DMS53 (cell line): Measurements from ENCODE around the gene JAKMIP3.
A peak's percentile ranks its signal among the peaks of the same experiment; 100 is the strongest.

Experiments
- DNase-seq: peaks from one replicate; lab custom pipeline; 2025; lab: John Stamatoyannopoulos, UW

JAKMIP3 gene

GRCh38 chr10:132044803-132045202, 20.9 kb upstream of the JAKMIP3 start:
- DNase-seq, result no peak

GRCh38 chr10:132045324-132045723, 20.4 kb upstream of the JAKMIP3 start:
- DNase-seq, result no peak

GRCh38 chr10:132047575-132048293, 18.0 kb upstream of the JAKMIP3 start:
- DNase-seq, result no peak

GRCh38 chr10:132048294-132048667, 17.5 kb upstream of the JAKMIP3 start:
- peak; percentile 90 for DNase-seq

DNA sequence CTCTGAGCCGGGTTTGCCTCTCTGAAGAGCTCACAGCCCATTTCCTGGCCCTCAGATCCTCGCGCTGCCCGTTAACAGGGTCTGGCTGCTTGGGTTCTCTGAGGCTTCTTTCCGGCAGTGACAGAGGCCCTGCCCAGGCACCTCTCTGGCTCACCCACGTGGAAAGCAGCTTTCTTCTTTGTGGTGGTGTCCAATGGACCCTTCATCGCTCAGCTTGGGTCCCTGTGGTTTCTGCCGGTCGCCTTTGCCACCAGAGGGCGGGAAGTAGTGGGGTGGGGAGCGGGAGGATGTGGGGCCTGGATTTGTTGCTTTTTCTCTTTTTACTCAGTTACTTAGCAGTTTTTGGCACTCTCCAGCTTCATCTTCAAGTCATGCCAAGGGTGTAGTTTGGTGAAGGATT, 15.6 kb upstream of the JAKMIP3 start:
- no peak for DNase-seq

DNA sequence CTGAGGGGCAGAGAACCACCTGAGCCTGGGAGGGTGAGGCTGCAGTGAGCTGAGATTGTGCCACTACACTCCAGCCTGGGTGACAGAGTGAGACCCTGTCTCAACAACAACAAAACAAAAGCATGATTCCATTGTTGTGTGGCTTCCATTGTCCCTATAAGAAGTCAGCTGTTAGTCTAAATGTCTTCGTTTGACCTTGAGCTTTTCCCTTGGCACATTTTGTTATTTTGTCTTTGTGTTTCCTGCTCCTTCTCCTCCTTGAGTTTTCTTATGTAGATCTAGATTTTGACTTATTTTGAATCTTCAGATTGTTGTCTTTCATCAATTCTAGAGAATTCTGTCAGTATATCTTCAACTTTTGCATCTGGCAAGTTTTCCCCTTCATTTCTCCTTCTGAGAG, 13.6 kb upstream of the JAKMIP3 start:
- DNase-seq, result no peak

DNA sequence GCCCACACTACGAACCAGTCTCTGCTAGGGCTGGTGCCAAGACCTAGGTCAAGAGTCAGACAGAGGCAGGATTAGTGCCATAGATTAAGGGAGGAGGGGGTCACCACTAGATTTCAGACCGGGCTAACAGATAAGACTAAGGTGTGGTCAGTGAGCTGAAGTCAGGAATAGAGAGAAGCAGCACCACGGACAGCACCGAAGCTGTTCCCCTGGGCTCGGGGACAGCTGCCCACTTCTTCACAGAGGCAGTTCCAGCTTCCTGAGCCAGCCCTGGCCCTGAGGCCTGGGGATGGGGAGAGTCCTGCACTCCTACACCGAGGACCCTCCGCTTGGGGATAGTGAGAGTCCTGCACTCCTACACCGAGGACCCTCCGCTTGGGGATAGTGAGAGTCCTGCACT, 11.2 kb upstream of the JAKMIP3 start:
- DNase-seq, result no peak

- DNase-seq, result no peak
Observed at GRCh38 chr10:132055616-132056015, 10.1 kb upstream of the JAKMIP3 start.

DNA sequence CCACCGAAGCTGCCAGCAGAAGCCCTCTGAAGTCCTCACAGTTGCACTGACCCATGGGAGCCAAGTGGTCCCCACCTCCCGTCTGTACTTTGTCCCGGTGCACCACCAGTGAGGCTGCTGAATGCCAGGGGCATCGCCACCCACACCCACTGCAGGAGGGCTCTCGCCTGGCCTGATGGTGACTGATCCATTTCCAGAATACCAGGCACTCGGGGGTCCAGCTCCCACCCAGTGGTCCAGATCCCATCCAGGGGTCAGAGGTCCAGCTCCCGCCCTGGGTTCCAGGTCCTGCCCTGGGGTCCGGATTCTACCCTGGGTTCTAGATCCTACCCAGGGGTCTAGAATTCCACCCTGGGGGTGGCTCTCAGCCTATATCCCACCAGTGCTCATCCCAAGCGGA, 9.1 kb upstream of the JAKMIP3 start:
- DNase-seq, result no peak

DNA sequence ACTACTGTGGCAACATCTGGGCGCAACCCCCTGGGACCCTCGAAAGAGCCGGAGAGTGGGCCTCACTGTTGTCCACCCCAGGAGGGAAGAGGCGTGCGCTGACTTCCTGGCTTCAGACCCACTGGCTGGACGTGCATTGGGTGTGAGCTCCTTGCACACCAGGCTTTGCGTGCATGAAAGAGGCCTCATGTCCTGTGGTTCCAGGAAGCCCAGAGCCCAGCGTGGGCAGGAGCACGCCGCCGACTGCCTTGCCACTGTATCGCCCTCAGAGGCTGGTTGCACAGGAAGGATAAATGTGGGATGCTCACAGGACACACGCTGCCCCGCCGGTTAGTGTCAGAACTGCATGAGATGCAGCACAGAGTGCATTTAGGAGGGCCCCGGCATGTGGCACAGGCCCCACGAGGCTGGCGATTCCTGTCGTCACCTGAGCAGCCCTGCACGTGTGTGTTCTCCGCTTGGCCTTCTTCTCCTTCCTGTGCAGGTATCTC, 8.5 kb upstream of the JAKMIP3 start:
- no peak for DNase-seq

DNA sequence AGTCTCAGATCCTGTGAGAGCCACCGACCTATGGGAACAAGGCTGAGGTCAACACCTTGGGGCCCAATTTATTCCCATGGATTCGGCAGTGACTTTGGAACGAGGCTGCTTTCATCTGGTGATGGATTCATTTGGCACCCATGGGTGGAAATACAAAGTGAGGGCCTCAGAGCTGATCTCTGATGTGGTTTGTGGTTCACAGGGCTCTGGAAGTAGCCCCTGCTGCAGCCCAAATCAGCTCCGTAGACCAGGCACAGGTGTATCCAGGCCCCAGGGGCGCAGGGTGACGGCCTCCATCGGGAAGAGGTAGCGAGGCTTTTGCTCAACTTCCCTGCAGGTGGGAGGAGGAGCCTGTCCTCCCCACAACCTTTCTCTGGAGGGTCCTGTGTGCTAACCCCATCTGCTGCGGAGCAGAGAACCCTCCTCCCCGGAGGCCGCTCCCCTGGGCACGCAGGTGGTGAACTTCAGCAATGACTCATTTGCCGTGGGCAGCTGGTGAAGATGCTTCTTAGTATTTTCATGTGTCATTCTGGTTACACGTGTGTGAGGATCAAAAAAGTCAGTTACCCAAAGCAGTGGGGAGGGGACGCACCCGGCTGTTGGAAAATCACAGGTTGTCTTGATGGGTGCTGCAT, 7.5 kb upstream of the JAKMIP3 start:
- DNase-seq, result no peak

DNA sequence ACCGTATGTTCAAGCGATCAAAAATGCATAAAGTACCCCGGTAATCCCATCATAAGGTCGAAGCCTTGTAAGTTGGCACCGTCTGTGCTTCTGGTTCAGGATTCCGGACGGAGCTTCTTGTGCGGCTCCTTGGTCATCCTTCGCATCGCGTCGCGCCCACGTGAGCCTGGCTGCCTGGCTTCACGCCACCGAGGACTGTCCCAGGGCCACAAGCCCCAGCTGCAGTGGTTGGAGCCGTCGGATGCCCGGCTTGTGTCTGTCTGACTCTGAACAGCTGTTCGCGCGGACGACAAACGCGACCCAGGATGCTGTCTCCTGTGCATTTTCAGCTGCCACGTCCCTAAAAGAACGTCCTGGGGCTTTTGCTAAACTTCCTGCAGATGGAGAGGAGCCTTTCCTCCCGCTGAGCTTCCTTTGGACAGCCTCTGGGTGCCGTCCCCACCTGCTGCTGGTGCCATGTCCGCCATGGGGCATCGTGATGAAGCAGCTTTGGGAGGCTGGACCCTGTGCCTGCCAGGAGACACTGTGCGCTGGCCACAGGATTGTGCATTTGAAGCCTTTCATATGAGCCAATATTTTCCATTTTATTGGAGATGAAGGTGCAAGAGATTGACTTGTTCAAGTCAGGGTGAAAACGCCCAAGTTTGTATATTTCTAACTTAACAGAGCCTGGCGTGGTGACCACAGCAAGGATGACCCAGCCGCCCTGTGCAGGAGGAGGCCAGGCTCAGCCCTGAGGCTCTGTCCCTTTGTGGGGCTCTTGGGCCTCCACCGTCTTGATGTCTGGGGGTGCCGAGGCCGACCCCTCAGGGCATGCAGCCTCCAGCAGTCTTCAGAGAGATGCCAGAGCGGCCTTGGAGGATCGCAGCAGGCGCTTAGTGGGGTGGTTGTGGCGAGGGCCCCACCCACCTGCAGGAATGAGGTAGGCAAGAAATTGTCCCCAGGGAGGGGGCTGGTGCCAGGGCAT, 6.7 kb upstream of the JAKMIP3 start:
- DNase-seq, result no peak

- peak; percentile 20 for DNase-seq
Observed at GRCh38 chr10:132059760-132060508, 5.8 kb upstream of the JAKMIP3 start.

DNA sequence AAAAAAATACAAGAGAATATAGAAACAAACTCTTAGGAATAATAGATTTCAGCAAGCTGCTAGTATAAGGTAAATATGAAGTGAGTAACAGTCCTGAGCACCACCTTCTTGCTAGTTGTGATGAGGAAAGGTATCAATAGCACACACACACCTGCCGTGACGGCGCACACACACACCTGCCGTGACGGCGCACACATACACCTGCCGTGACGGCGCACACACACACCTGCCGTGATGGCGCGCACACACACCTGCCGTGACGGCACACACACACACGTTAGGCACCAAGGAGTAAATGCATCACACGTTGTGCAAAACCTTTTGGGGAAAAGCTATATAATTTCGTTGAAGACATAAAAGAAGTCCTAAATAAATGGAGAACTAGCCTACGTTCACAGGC, 4.7 kb upstream of the JAKMIP3 start:
- DNase-seq, result peak; percentile 92

DNA sequence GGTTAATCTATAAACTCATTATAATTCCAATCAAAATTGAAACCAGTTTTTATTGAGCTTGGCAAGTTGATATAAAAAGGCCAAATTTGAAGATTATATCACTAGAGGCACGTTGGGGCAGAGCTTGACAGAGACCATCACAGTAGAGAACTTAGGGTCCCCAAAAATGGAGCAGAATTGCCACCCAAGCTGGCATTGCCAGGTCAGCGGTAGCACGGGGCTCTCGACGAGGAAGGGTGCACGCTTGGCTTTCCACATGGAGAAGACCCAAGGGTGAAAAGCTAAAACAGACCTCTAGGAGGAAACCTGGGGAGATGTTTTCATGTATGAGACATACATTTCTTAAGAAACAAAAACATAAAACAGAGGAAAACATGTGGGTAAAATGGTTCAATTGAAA, 4.3 kb upstream of the JAKMIP3 start:
- no peak for DNase-seq

DNA sequence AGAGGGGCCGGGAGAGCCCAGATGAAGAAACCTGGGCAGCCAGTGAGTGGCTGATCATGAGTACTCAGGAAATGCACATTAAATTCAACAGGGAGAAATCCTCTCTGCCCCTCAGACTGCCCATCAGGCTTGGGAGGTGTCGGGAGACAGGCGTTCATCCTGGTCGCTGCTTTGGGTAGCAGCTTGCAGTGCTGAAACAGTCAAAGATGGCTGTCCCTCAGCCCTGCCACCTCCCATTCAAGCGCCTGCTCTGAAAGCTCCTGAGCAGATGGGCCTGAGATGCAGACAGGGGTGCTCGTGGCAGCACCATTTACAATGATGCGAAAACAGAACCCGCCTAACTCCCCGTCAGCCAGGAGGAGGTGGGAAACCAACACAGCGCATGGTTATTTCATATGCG, 3.6 kb upstream of the JAKMIP3 start:
- DNase-seq, result no peak

DNA sequence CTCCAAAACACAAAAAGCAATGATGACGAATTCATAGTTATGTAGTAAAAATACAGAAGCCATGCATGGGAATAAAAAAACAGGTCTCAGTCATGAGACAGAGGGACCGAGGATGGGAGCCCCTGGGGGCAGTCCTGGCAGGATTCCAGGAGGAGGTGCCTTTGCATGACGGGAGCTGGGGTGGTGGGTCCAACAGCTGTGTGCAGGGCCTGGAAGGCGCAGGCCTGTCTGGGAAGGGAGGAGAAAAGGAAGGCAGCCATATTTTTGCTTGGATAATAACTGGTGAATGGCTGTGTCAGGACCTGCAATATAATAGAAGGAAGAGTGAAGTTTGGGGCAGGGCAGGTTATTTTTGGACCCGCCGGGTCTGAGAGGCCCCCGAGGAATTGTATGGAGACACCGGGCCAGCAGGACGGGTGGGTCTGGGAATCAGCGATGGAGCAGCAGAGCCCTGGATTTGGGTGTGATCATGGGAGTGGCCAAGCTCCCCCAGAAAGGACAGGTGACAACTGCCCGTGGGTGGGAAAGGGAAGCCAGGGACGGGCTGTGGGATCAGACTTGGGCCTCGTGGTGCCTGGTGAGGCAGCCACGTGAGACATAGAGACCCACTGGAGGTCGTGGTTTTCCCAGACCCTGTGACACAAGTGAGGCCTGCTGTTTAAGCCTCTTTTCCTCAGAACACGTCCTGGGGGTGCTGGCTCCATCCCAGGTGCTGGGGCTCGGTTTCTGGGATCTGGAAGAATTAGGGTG, 2.9 kb upstream of the JAKMIP3 start:
- no peak for DNase-seq

- peak; percentile 39 for DNase-seq
Observed at GRCh38 chr10:132063432-132063831, 2.3 kb upstream of the JAKMIP3 start.

DNA sequence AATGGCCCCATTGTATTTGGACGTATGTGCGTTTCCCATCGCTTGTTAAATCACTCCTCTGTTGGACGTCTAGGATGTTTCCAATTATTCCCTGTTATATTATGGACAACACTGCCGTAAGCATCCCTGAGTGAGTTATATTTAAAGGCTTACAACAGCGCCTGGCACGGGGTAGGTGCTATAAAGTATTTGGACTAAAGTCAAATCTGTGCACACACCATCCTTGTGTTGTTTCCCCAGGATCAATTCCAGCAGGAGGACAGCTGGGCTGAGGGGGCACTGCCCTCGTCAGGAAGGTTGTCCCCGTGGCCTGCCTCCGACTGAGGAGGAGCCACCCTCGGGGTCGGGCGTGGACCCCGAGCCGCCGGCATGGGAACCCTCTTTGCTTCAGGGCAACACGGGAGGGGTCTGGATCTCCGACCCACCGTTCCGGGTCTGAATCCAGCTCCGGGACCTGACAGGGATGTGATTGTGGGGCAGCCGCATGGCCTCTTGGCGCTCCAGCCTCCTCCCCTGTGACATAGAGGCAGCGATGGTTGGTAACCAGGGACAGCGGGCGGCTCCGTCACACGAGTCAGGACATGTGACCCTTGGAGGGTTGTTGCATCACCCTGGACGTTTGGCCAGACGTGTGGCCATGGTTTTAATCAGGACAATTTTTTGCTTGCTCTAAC, 1.5 kb upstream of the JAKMIP3 start:
- DNase-seq, result peak; percentile 88

DNA sequence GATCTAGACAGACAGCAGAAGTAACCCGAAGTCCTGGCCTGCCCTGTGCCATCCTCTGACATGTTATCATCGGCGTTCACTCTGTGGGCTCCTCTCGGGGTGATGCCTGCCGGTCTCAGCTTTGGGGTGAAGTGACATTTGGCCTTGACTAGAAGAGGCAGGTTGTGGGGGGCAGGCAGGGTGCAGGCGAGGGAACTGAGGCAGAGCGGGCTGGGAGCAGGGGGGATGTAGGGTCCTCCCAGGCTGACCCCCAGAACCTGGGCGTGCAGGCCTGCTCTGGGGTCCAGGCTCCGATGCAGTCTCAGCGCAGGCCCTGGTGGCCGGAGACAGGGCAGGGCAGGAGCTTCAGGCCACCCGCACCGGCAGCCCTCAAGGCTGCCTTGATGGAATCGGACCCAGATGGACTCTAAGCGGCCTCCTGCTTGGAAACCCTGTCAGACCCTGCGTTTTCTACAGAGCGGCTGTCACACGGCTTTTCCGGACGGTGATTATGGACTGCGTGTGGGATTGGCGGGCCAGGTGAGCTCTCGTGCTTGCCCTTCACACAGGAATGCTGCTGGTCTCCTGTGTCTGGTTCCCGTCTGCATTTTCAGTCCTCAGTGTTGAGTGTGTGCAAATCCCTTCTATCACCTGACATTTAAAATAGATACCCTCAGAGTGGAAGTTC, 842 bp upstream of the JAKMIP3 start:
- DNase-seq, result peak; percentile 77
